ENCODE measurements around the gene KPNA2. TPM values are rescaled to one million over a fixed set of nuclear protein-coding genes. Genes with fewer than 3 reads are reported as not detected.

KPNA2 gene
- total and polyA plus RNA-seq, 9 of the 15 experiments (the other 6 are each of a cell fraction or from before 2014, with no cell fraction given) = 132 to 984 (median 241) TPM

DNA sequence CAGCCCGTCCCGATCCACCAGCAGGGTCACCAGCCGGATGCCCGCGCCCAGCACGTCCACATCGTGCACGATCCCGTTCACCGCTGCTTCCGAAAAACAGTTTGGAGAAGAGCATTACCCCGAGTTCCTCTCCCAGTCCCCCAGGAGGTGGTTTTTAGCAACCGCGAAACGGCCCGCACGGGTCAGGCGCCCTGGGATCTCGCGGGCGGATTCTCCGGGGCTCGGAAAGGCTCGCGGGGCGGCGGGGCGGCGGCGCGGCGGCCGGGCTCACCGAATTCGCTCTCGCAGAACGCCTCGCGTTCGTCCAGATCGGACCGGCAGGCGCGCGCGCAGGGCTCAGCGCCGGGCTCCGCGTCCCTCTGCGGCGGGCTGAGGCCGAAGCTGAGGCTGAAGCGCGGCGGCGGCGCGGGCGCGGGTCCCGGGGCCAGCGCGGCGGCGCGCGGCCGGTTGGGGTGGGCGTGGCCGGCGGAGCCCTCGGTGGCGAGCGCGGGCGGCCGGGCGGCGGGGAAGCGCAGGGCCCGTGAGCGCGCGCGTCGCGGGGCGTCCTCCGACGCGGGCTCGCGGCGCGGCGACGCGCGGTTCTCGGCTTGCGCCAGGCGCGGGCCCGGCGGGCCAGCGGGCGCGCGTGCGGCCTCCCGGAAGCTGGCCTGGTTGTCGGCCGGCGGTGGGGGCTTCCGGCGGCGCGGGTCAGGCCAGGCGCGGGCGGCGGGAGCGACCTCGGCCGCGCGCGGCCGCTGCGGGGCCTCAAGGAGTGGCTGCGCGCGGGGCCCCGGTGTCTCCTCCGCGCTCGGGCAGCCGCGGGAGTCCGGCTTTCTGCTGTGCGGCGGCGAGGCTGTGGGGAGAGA, 42.2 kb upstream of the KPNA2 start (continued):
- TF ChIP-seq ZMIZ1 (IDR thresholded peaks at IDR 0.05; ENCODE audit: low read depth in 2 of 2, low read length in 2 of 2) = no peak
- TF ChIP-seq ASH1L (IDR thresholded peaks at IDR 0.05; ENCODE audit: borderline replicate concordance, low read depth, partially characterized antibody) = no peak
- TF ChIP-seq, protein P1, sequence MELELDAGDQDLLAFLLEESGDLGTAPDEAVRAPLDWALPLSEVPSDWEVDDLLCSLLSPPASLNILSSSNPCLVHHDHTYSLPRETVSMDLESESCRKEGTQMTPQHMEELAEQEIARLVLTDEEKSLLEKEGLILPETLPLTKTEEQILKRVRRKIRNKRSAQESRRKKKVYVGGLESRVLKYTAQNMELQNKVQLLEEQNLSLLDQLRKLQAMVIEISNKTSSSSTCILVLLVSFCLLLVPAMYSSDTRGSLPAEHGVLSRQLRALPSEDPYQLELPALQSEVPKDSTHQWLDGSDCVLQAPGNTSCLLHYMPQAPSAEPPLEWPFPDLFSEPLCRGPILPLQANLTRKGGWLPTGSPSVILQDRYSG (tag; conservative IDR thresholded peaks at IDR 0.05; ENCODE audit: low read depth) = no peak
- no peak for TF ChIP-seq KLF6 (CRISPR knock-in tag; IDR thresholded peaks at IDR 0.05; ENCODE audit: borderline replicate concordance)
- no peak for TF ChIP-seq ZNF140 (CRISPR knock-in tag; IDR thresholded peaks at IDR 0.05)
- no peak for TF ChIP-seq CAMTA2 (CRISPR knock-in tag; conservative IDR thresholded peaks at IDR 0.05)
- no peak for TF ChIP-seq PCBP1 (IDR thresholded peaks at IDR 0.05; ENCODE audit: low read depth, low read length, poor library complexity, severe bottlenecking)
- TF ChIP-seq, protein P2, sequence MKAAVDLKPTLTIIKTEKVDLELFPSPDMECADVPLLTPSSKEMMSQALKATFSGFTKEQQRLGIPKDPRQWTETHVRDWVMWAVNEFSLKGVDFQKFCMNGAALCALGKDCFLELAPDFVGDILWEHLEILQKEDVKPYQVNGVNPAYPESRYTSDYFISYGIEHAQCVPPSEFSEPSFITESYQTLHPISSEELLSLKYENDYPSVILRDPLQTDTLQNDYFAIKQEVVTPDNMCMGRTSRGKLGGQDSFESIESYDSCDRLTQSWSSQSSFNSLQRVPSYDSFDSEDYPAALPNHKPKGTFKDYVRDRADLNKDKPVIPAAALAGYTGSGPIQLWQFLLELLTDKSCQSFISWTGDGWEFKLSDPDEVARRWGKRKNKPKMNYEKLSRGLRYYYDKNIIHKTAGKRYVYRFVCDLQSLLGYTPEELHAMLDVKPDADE (conservative IDR thresholded peaks at IDR 0.05; ENCODE audit: control insufficient read depth, low read depth, low read length) = no peak; the same call in 1 of the 2 replicates
- no peak for TF ChIP-seq SREBF2 (CRISPR knock-in tag; IDR thresholded peaks at IDR 0.05)
- TF ChIP-seq MEF2D (tag; conservative IDR thresholded peaks at IDR 0.05; ENCODE audit: low read depth) = no peak
- peak; percentile 65 for TF ChIP-seq POLR2AphosphoS5 (IDR thresholded peaks at IDR 0.05; ENCODE audit: control insufficient read depth, insufficient read depth, low read depth, low read length)
- TF ChIP-seq YY1 (IDR thresholded peaks at IDR 0.05; ENCODE audit: borderline replicate concordance in 1 of 3, control insufficient read depth in 1 of 3, extremely low read depth in 1 of 3, insufficient read depth in 3 of 3, insufficient read length in 1 of 3, insufficient replicate concordance in 2 of 3, low read depth in 1 of 3, low read length in 2 of 3) = peak in 1 of 3 experiments; percentile 57
- TF ChIP-seq ETV1 (tag; conservative IDR thresholded peaks at IDR 0.05; ENCODE audit: low read depth) = no peak
- no peak for TF ChIP-seq HSF4 (CRISPR knock-in tag; IDR thresholded peaks at IDR 0.05; ENCODE audit: borderline replicate concordance)
- no peak for TF ChIP-seq KAT7 (CRISPR knock-in tag; IDR thresholded peaks at IDR 0.05; ENCODE audit: borderline replicate concordance)
- no peak for TF ChIP-seq TRIM24 (IDR thresholded peaks at IDR 0.05)
- no peak for TF ChIP-seq MAFK (IDR thresholded peaks at IDR 0.05; ENCODE audit: low read length)

Data from K562 (cell line).